ENCODE results near the gene CLEC4G. TPM values are rescaled to one million over a fixed set of nuclear protein-coding genes. Genes with fewer than 3 reads are reported as not detected.

Gene CLEC4G
- total and polyA plus RNA-seq, 2 donors (not counting 3 experiments of a cell fraction or from before 2014, with no cell fraction given): not detected

DNA sequence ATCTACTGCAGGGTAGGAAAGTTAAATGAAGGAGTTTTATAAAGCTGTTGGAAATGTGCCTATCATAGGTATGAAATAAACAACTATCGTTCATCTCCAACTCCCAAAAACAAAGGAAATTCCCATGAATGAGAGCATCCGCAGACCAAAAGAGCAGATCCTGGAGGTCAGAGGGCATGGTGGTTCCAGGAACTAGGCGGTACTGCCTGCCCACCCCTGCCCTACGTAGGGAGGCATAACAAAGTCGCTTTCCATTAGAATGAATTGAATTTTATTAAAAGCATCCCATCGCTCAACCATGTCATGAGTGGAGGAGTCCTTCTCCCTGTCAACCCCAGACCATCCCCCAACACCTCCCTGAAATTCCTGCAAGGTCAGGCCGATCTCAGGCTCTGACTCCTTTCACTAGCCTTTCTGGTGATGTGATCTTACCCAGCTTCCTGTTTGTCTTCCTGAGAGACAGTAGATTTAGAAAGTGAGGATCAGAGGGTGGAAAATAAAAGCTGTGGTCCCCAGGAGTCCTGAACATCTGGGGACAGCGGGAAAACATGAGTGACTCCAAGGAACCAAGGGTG lies 30.9 kb upstream of the CLEC4G start, which contains the start of gene CLEC4M:
Gene CLEC4M, plus strand, starts transcription at position 525 of the 575 bp plus-strand sequence. Its CDS starts 24 bp downstream, at position 549.
- dilution Hi-C loops (cut with MboI; ENCODE audit: extremely low pct_ligation_motif_present, low sequenced_read_pairs): no loop called here
- Histone ChIP-seq H4K20me1 (replicated peaks; ENCODE audit: control insufficient read depth, extremely low read depth, insufficient read depth, low read length) (no peaks in the 10 kb centered on the region), H3K27me3 (ENCODE audit: control insufficient read depth in 2 of 2, insufficient read depth in 2 of 2, low read length in 2 of 2) (no peaks in the 10 kb centered on the region), H3K36me3 (ENCODE audit: control insufficient read depth in 2 of 2, extremely low read depth in 1 of 2, insufficient read depth in 2 of 2, low read length in 2 of 2) (no peaks in the 10 kb centered on the region), H3K27ac (ENCODE audit: insufficient read depth, low read depth, low read length) (no peak within 1 kb of the TSS), H3K9me1 (replicated peaks; ENCODE audit: control insufficient read depth, extremely low read depth, insufficient read depth, low read length) (no peaks in the 10 kb centered on the region), H3K9ac (replicated peaks; ENCODE audit: extremely low read depth, insufficient read depth, low read length) (no peak within 1 kb of the TSS), H3K4me2 (ENCODE audit: insufficient read depth, low read length) (no peak within 1 kb of the TSS), H3K4me1 (ENCODE audit: control insufficient read depth, extremely low read depth, insufficient read depth, low read length) (no peaks in the 10 kb centered on the region), H3K79me2 (ENCODE audit: control insufficient read depth, insufficient read depth, low read length) (no peaks in the 10 kb centered on the region), H3K4me3 (replicated peaks in 1 of 3; ENCODE audit: insufficient read depth in 1 of 3, low read depth in 1 of 3, low read length in 3 of 3) (no peak within 1 kb of the TSS), H3K9me3 (replicated peaks; ENCODE audit: control insufficient read depth, insufficient read depth, low read length) (no peaks in the 10 kb centered on the region), H2AFZ (ENCODE audit: low read depth, low read length) (no peak within 1 kb of the TSS)
- DNase-seq (ENCODE audit: low read depth, low spot score) (no peak), FAIRE-seq (no peak)
- intact Hi-C loops (cut with micrococcal nuclease): no loop called here
- TF ChIP-seq, protein P1, sequence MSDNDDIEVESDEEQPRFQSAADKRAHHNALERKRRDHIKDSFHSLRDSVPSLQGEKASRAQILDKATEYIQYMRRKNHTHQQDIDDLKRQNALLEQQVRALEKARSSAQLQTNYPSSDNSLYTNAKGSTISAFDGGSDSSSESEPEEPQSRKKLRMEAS (IDR thresholded peaks at IDR 0.05; ENCODE audit: insufficient read depth, insufficient read length): no peak
- no peak for TF ChIP-seq POLR2AphosphoS5 (IDR thresholded peaks at IDR 0.05; ENCODE audit: insufficient read depth, low read depth, low read length)
- TF ChIP-seq EZH2 (IDR thresholded peaks at IDR 0.05; ENCODE audit: borderline replicate concordance, low read depth, low read length, severe bottlenecking): no peak
- POLR2A ChIA-PET: no interaction called here
- BruUV-seq (replicated peaks): no TSS peak
- CTCF ChIA-PET: interaction anchor here (0.6 to 1.5 kb wide), 2 partner anchors 37 to 625 kb away, joined by 3 to 7 read pairs; no protein-coding TSS in a partner anchor

DNA sequence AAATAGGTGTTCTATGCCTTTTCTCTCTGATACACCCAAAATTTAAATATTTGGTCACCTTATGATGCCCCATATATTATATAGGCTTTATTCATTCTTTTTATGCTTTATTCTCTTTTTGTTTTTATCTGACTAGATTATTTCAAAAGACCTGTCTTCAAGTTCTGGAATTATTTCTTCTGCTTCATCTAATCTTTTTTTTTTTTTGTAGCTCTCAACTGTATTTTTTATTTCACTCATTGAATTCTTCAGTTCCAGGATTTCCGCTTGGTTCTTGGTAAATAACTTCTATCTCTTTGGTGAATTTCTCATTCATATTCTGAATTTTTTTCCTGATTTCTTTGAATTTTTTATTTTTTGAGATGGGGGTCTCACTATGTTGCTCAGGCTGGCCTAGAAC lies 27.2 kb upstream of the CLEC4G start:
- dilution Hi-C loops (cut with MboI; ENCODE audit: extremely low pct_ligation_motif_present, low sequenced_read_pairs): no loop called here
- intact Hi-C loops (cut with micrococcal nuclease): no loop called here
- H3K79me2 ChIP-seq (ENCODE audit: control insufficient read depth, insufficient read depth, low read length): no peaks in the 10 kb centered on the region
- no peaks in the 10 kb centered on the region for H3K9me3 ChIP-seq (replicated peaks; ENCODE audit: control insufficient read depth, insufficient read depth, low read length)
- no peak overlapping the region for H3K9ac ChIP-seq (replicated peaks; ENCODE audit: extremely low read depth, insufficient read depth, low read length)
- ChIA-PET POLR2A (no interaction called here), CTCF (no interaction called here)
- H3K9me1 ChIP-seq (replicated peaks; ENCODE audit: control insufficient read depth, extremely low read depth, insufficient read depth, low read length): no peaks in the 10 kb centered on the region
- H3K4me2 ChIP-seq (ENCODE audit: insufficient read depth, low read length): no peak overlapping the region
- no peak overlapping the region for H2AFZ ChIP-seq (ENCODE audit: low read depth, low read length)
- H3K4me3 ChIP-seq (replicated peaks in 1 of 3; ENCODE audit: insufficient read depth in 1 of 3, low read depth in 1 of 3, low read length in 3 of 3): no peak overlapping the region
- no peak for DNase-seq (ENCODE audit: low read depth, low spot score)
- H3K27ac ChIP-seq (ENCODE audit: insufficient read depth, low read depth, low read length): no peak overlapping the region
- no peak for TF ChIP-seq POLR2AphosphoS5 (IDR thresholded peaks at IDR 0.05; ENCODE audit: insufficient read depth, low read depth, low read length)
- TF ChIP-seq, protein P2, sequence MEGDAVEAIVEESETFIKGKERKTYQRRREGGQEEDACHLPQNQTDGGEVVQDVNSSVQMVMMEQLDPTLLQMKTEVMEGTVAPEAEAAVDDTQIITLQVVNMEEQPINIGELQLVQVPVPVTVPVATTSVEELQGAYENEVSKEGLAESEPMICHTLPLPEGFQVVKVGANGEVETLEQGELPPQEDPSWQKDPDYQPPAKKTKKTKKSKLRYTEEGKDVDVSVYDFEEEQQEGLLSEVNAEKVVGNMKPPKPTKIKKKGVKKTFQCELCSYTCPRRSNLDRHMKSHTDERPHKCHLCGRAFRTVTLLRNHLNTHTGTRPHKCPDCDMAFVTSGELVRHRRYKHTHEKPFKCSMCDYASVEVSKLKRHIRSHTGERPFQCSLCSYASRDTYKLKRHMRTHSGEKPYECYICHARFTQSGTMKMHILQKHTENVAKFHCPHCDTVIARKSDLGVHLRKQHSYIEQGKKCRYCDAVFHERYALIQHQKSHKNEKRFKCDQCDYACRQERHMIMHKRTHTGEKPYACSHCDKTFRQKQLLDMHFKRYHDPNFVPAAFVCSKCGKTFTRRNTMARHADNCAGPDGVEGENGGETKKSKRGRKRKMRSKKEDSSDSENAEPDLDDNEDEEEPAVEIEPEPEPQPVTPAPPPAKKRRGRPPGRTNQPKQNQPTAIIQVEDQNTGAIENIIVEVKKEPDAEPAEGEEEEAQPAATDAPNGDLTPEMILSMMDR (IDR thresholded peaks at IDR 0.05; ENCODE audit: extremely low read depth in 1 of 2, insufficient read depth in 1 of 2, low read depth in 1 of 2, low read length in 2 of 2): no peak
- H3K4me1 ChIP-seq (ENCODE audit: control insufficient read depth, extremely low read depth, insufficient read depth, low read length): no peaks in the 10 kb centered on the region
- no peaks in the 10 kb centered on the region for H3K36me3 ChIP-seq (ENCODE audit: control insufficient read depth in 2 of 2, extremely low read depth in 1 of 2, insufficient read depth in 2 of 2, low read length in 2 of 2)
- no peaks in the 10 kb centered on the region for H3K27me3 ChIP-seq (ENCODE audit: control insufficient read depth in 2 of 2, insufficient read depth in 2 of 2, low read length in 2 of 2)
- H4K20me1 ChIP-seq (replicated peaks; ENCODE audit: control insufficient read depth, extremely low read depth, insufficient read depth, low read length): no peaks in the 10 kb centered on the region
- no TSS peak for BruUV-seq (replicated peaks)
- FAIRE-seq: no peak

Measured in endothelial cell of umbilical vein (primary cell).